Measurements from ENCODE around the gene TTC31. TPM values are rescaled to one million over a fixed set of nuclear protein-coding genes. Genes with fewer than 3 reads are reported as not detected.
"Not testable (repeated sequence)": the region's sequence is repeated elsewhere in the genome, so short reads cannot be mapped to it uniquely, and the experiment has no call there.

The TTC31 gene
- total RNA-seq, 2 experiments from 2014 or later, result 39.4 to 48.8 TPM

- Mint-ChIP-seq H3K27ac (no peak overlapping the region), H3K27me3 (peaks cover 52% of the 10 kb centered on the region), H3K36me3 (no peaks in the 10 kb centered on the region), H3K4me1 (peaks cover 8% of the 10 kb centered on the region), H3K9me3 (ENCODE audit: low read depth) (no peaks in the 10 kb centered on the region), H3K4me3 (no peak overlapping the region)
- DNase-seq (no peak), ATAC-seq (no peak)
- CTCF ChIA-PET, result no interaction called here
Measured at GRCh38 chr2:74444498-74445318, 38.2 kb upstream of the TTC31 start.

- CTCF ChIA-PET, result no interaction called here
- H3K27me3 Mint-ChIP-seq, result peaks cover 31% of the 10 kb centered on the region
- DNase-seq, result no peak
- no peak overlapping the region for H3K4me3 Mint-ChIP-seq
- H3K4me1 Mint-ChIP-seq, result peaks cover 4% of the 10 kb centered on the region
- no peak for ATAC-seq
- no peaks in the 10 kb centered on the region for H3K9me3 Mint-ChIP-seq (ENCODE audit: low read depth)
- H3K36me3 Mint-ChIP-seq, result no peaks in the 10 kb centered on the region
- H3K27ac Mint-ChIP-seq, result no peak overlapping the region
Measured at GRCh38 chr2:74447230-74447999, 35.5 kb upstream of the TTC31 start.

GRCh38 chr2:74448771-74449170, 34.1 kb upstream of the TTC31 start:
- Mint-ChIP-seq H3K27ac (no peak overlapping the region), H3K9me3 (ENCODE audit: low read depth) (no peaks in the 10 kb centered on the region), H3K36me3 (no peaks in the 10 kb centered on the region), H3K27me3 (peaks cover 26% of the 10 kb centered on the region), H3K4me3 (no peak overlapping the region), H3K4me1 (peaks cover 13% of the 10 kb centered on the region)
- ATAC-seq (no peak), DNase-seq (no peak)
- CTCF ChIA-PET, result no interaction called here

- Mint-ChIP-seq H3K9me3 (ENCODE audit: low read depth) (no peaks in the 10 kb centered on the region), H3K27me3 (peaks cover 10% of the 10 kb centered on the region), H3K36me3 (peaks cover 1% of the 10 kb centered on the region), H3K4me1 (peaks cover 26% of the 10 kb centered on the region), H3K27ac (no peak overlapping the region), H3K4me3 (no peak overlapping the region)
- ATAC-seq (no peak), DNase-seq (no peak)
- CTCF ChIA-PET, result interaction anchor here (1.2 kb wide), 1 partner anchor 43 kb away, joined by 3 read pairs; no protein-coding TSS in a partner anchor
Measured at GRCh38 chr2:74450570-74451190, 32.2 kb upstream of the TTC31 start.

GRCh38 chr2:74454654-74455511, 28.0 kb upstream of the TTC31 start, which contains the start of gene INO80B:
TSS of gene INO80B (plus strand) at chr2:74455087. CDS start at chr2:74455117, 30 bp downstream.
- H3K9me3 Mint-ChIP-seq (ENCODE audit: low read depth), result no peaks in the 10 kb centered on the region
- DNase-seq, result peak; percentile 98
- no peaks in the 10 kb centered on the region for H3K27me3 Mint-ChIP-seq
- H3K4me1 Mint-ChIP-seq, result peaks cover 54% of the 10 kb centered on the region
- ATAC-seq, result peak; percentile 53
- CTCF ChIA-PET, result interaction anchor here (0.8 to 7.4 kb wide), 12 partner anchors 11 to 205 kb away, joined by 3 to 66 read pairs (median 4); partner anchors contain the start of genes C2orf81, CCDC142, LBX2 and MOGS
- H3K27ac Mint-ChIP-seq, result peak within 1 kb of the TSS; percentile 89
- peaks cover 4% of the 10 kb centered on the region for H3K36me3 Mint-ChIP-seq
- H3K4me3 Mint-ChIP-seq, result peak within 1 kb of the TSS; percentile 94

- CTCF ChIA-PET, result interaction anchor here (1.2 to 7.4 kb wide), 8 partner anchors 9 to 109 kb away, joined by 3 to 66 read pairs (median 10); partner anchors contain the start of genes AUP1, CCDC142, HTRA2 and MOGS
- ATAC-seq (no peak), DNase-seq (no peak)
- peaks cover 9% of the 10 kb centered on the region for H3K36me3 Mint-ChIP-seq
- H3K9me3 Mint-ChIP-seq (ENCODE audit: low read depth), result no peaks in the 10 kb centered on the region
- peaks cover 59% of the 10 kb centered on the region for H3K4me1 Mint-ChIP-seq
- H3K27ac Mint-ChIP-seq, result peak overlapping the region; percentile 95
- no peaks in the 10 kb centered on the region for H3K27me3 Mint-ChIP-seq
- H3K4me3 Mint-ChIP-seq, result peak overlapping the region; percentile 94
Measured at GRCh38 chr2:74457129-74457548, 25.7 kb upstream of the TTC31 start.

- Mint-ChIP-seq H3K36me3 (peaks cover 10% of the 10 kb centered on the region), H3K4me1 (peaks cover 55% of the 10 kb centered on the region), H3K27me3 (no peaks in the 10 kb centered on the region), H3K9me3 (ENCODE audit: low read depth) (no peaks in the 10 kb centered on the region), H3K4me3 (peak overlapping the region; percentile 94), H3K27ac (peak overlapping the region; percentile 95)
- peak; percentile 91 for DNase-seq
- CTCF ChIA-PET, result interaction anchor here (1.0 to 7.4 kb wide), 9 partner anchors 10 to 259 kb away, joined by 3 to 66 read pairs (median 7); partner anchors contain the start of genes AUP1, CCDC142, HTRA2 and MRPL53
- peak; percentile 42 for ATAC-seq
Measured at GRCh38 chr2:74457549-74458131, 25.2 kb upstream of the TTC31 start.

- Mint-ChIP-seq H3K27ac (peak within 1 kb of the TSS; percentile 95), H3K27me3 (no peaks in the 10 kb centered on the region), H3K4me3 (peak within 1 kb of the TSS; percentile 94), H3K4me1 (peaks cover 51% of the 10 kb centered on the region), H3K9me3 (ENCODE audit: low read depth) (no peaks in the 10 kb centered on the region), H3K36me3 (peaks cover 16% of the 10 kb centered on the region)
- CTCF ChIA-PET, result interaction anchor here (1.0 to 7.4 kb wide), 8 partner anchors 9 to 259 kb away, joined by 3 to 66 read pairs (median 8); partner anchors contain the start of genes AUP1, CCDC142, HTRA2 and MRPL53
- ATAC-seq, result peak; percentile 86
- peak; percentile 100 for DNase-seq
Measured at GRCh38 chr2:74458132-74458937, 24.5 kb upstream of the TTC31 start, which contains the start of gene WBP1. TSS of gene WBP1 (plus strand) at chr2:74458438. CDS start at chr2:74458603, 165 bp downstream.

- Mint-ChIP-seq H3K36me3 (peaks cover 16% of the 10 kb centered on the region), H3K4me3 (peak overlapping the region; percentile 94), H3K27me3 (no peaks in the 10 kb centered on the region), H3K4me1 (peaks cover 53% of the 10 kb centered on the region), H3K27ac (peak overlapping the region; percentile 95), H3K9me3 (ENCODE audit: low read depth) (no peaks in the 10 kb centered on the region)
- CTCF ChIA-PET, result interaction anchor here (1.4 to 7.4 kb wide), 5 partner anchors 9 to 125 kb away, joined by 3 to 66 read pairs (median 27); partner anchors contain the start of genes AUP1, CCDC142, HTRA2 and MRPL53
- no peak for ATAC-seq
- DNase-seq, result no peak
Measured at GRCh38 chr2:74458938-74459363, 23.9 kb upstream of the TTC31 start.

GRCh38 chr2:74459503-74460118, 23.3 kb upstream of the TTC31 start:
- not testable (repeated sequence) for H3K27me3 Mint-ChIP-seq; H3K9me3 Mint-ChIP-seq (ENCODE audit: low read depth); ATAC-seq; DNase-seq
- peaks cover 16% of the 10 kb centered on the region for H3K36me3 Mint-ChIP-seq
- CTCF ChIA-PET, result interaction anchor here (3.8 to 7.4 kb wide), 4 partner anchors 14 to 71 kb away, joined by 19 to 66 read pairs (median 42); partner anchors contain the start of genes AUP1, CCDC142, HTRA2 and MRPL53
- peak overlapping the region; percentile 94 for H3K4me3 Mint-ChIP-seq
- H3K4me1 Mint-ChIP-seq, result peaks cover 53% of the 10 kb centered on the region
- H3K27ac Mint-ChIP-seq, result peak overlapping the region; percentile 95

GRCh38 chr2:74460187-74460586, 22.7 kb upstream of the TTC31 start:
- H3K9me3 Mint-ChIP-seq (ENCODE audit: low read depth); H3K4me3 Mint-ChIP-seq; ATAC-seq; H3K27ac Mint-ChIP-seq; H3K27me3 Mint-ChIP-seq; DNase-seq: not testable (repeated sequence)
- CTCF ChIA-PET, result interaction anchor here (3.8 to 4.2 kb wide), 2 partner anchors 22 to 71 kb away, joined by 19 to 27 read pairs; partner anchors contain the start of genes AUP1, CCDC142, HTRA2 and TTC31
- Mint-ChIP-seq H3K36me3 (peaks cover 14% of the 10 kb centered on the region), H3K4me1 (peaks cover 49% of the 10 kb centered on the region)
